K562 (cell line): ENCODE data around the gene LTN1. TPM values are rescaled to one million over a fixed set of nuclear protein-coding genes. Genes with fewer than 3 reads are reported as not detected.

ENCODE experiments used
- ATAC-seq: fragments of 200-7000 bp; cut with Tn5 transposase; 3 replicates; pipeline ENCODE4 v1.9.1; 2020; ENCODE audit warnings: moderate library complexity
- BruUV-seq: library from RNA; stranded (reverse); fragments of 400-500 nt; replicated peaks from 2 replicates; lab custom pipeline; 2021; lab: Mats Ljungman, UMichigan
- CTCF ChIA-PET: fragments of 300-600 bp; formaldehyde crosslinking; extraction: SDS; loops from one replicate; lab custom pipeline; 2021; ENCODE audit warnings: low intra/inter-chr PET ratio; lab: Yijun Ruan, JAX
- POLR2A ChIA-PET: fragments of 300-600, 350-650 bp; sonication (Branson Sonifier 250); formaldehyde crosslinking; extraction: SDS; loops from one replicate; lab custom pipeline; 2021; ENCODE audit warnings: antibody characterized with exemption, inconsistent platforms; lab: Yijun Ruan, JAX
- DNase-seq, 4 experiments: peaks; one replicate each; pipeline versions ENCODE4 v3.0.0 to v3.0.0-alpha.2; 2011 to 2018; ENCODE audit warnings: low spot score in 3 of 4, mixed read lengths in 3 of 4; ENCODE audit errors: extremely low read depth in 1 of 4
- FAIRE-seq: peaks from 2 replicates; lab custom pipeline; 2011; peaks lifted over from hg19 to GRCh38; lab: Jason Lieb, UNC
- H2AFZ ChIP-seq: 2 replicates; pipeline ENCODE4 v1.6.0; 2011; ENCODE audit warnings: low read depth, low read length, control low read depth, inconsistent platforms
- H3K27ac ChIP-seq: fragments of 200-600 bp; 3 replicates; pipeline ENCODE4 v1.8.0; 2011; ENCODE audit warnings: low read depth, mild to moderate bottlenecking, control low read depth, inconsistent platforms, low read length, moderate library complexity, mixed read lengths; ENCODE audit errors: extremely low read depth
- H3K27me3 ChIP-seq, 2 experiments: fragments of 300-600 bp in 1 of 2; 2 replicates in 1 of 2; 3 replicates in 1 of 2; pipeline versions ENCODE4 v1.6.0 to v1.8.0; 2011; ENCODE audit warnings: inconsistent platforms in 2 of 2, low read length in 2 of 2, mild to moderate bottlenecking in 1 of 2, mixed read lengths in 1 of 2, moderate library complexity in 1 of 2; ENCODE audit not compliant: control insufficient read depth in 2 of 2, insufficient read depth in 2 of 2
- H3K36me3 ChIP-seq: fragments of 300-600 bp; 3 replicates; pipeline ENCODE4 v1.8.0; 2011; ENCODE audit warnings: mild to moderate bottlenecking, low read length, inconsistent platforms; ENCODE audit not compliant: control insufficient read depth, insufficient read depth
- H3K4me1 ChIP-seq, 2 experiments: fragments of 200-600 bp in 1 of 2; replicated peaks in 1 of 2; 2 replicates in 1 of 2; 3 replicates in 1 of 2; pipeline versions ENCODE4 v1.5.1 to v1.8.0; 2011; ENCODE audit warnings: inconsistent platforms in 2 of 2, low read length in 2 of 2, mild to moderate bottlenecking in 1 of 2, mixed read lengths in 1 of 2, moderate library complexity in 1 of 2; ENCODE audit not compliant: control insufficient read depth in 2 of 2, insufficient read depth in 2 of 2
- H3K4me2 ChIP-seq: 2 replicates; pipeline ENCODE4 v1.6.1; 2011; ENCODE audit warnings: low read length, control low read depth, inconsistent platforms, mixed read lengths; ENCODE audit not compliant: insufficient read depth
- H3K4me3 ChIP-seq: fragments of 200-600 bp; sonication (generic), shearing (Covaris generic); 2 replicates; pipeline ENCODE4 v1.5.1; 2016; ENCODE audit warnings: control low read depth, inconsistent platforms
- H3K79me2 ChIP-seq: fragments of 200-600 bp; 3 replicates; pipeline ENCODE4 v1.8.0; 2011; ENCODE audit warnings: low read length, inconsistent platforms; ENCODE audit not compliant: control insufficient read depth, insufficient read depth
- H3K9ac ChIP-seq, 2 experiments: 2 replicates each; pipeline versions ENCODE4 v1.6.0 to v1.6.1; 2011; ENCODE audit warnings: low read depth in 2 of 2, low read length in 2 of 2, control low read depth in 1 of 2, inconsistent platforms in 1 of 2, mild to moderate bottlenecking in 1 of 2, mixed read lengths in 1 of 2; ENCODE audit not compliant: insufficient read depth in 1 of 2
- H3K9me1 ChIP-seq: one replicate; pipeline ENCODE4 v1.6.0; 2011; ENCODE audit warnings: inconsistent platforms, mild to moderate bottlenecking, low read length, moderate library complexity; ENCODE audit not compliant: control insufficient read depth, insufficient read depth
- H3K9me3 ChIP-seq: replicated peaks from 2 replicates; pipeline ENCODE4 v1.5.1; 2011; ENCODE audit warnings: low read depth, low read length, inconsistent platforms; ENCODE audit not compliant: control insufficient read depth, insufficient read depth
- H4K20me1 ChIP-seq: replicated peaks from 2 replicates; pipeline ENCODE4 v1.6.1; 2011; ENCODE audit warnings: low read length, inconsistent platforms, mixed read lengths; ENCODE audit not compliant: control insufficient read depth, insufficient read depth
- C11orf30 ChIP-seq: fragments of 450-650 bp; IDR thresholded peaks from 2 replicates; pipeline ENCODE4 v1.6.1; 2016; ENCODE audit warnings: low read depth, mild to moderate bottlenecking
- KAT2B ChIP-seq: IDR thresholded peaks from one replicate; pipeline ENCODE4 v1.6.1; 2012; ENCODE audit warnings: low read depth, mild to moderate bottlenecking, control low read depth, inconsistent platforms, low read length, moderate library complexity
- MAFF ChIP-seq: IDR thresholded peaks from 2 replicates; pipeline ENCODE4 v1.6.1; 2012; ENCODE audit warnings: low read length, improper control_type of control experiment
- MAFG ChIP-seq: fragments of 450-650 bp; conservative IDR thresholded peaks from 2 replicates; pipeline ENCODE4 v1.6.1; 2016; ENCODE audit warnings: missing genetic modification characterization, missing compliant biosample characterization
- NRF1 ChIP-seq, 2 experiments: fragments of 450-650 bp; IDR thresholded peaks in 1 of 2; conservative IDR thresholded peaks in 1 of 2; 2 replicates each; pipeline ENCODE4 v1.6.1; 2014; ENCODE audit warnings: mild to moderate bottlenecking in 2 of 2
- PPARD ChIP-seq: fragments of 250-450 bp; sonication (Bioruptor Pico); IDR thresholded peaks from 2 replicates; pipeline ENCODE4 v1.8.0; 2022; ENCODE audit warnings: inconsistent platforms, mild to moderate bottlenecking, moderate library complexity
- RB1 ChIP-seq: fragments of 450-650 bp; IDR thresholded peaks from 2 replicates; pipeline ENCODE4 v1.6.1; 2017; ENCODE audit warnings: low read depth, mild to moderate bottlenecking
- SMAD1 ChIP-seq: fragments of 150-350 bp; IDR thresholded peaks from 2 replicates; pipeline ENCODE4 v1.6.1; 2014; ENCODE audit warnings: low read length, low read depth; ENCODE audit not compliant: partially characterized antibody
- SRSF9 ChIP-seq: fragments of 200-400 bp; formaldehyde crosslinking; IDR thresholded peaks from 2 replicates; pipeline ENCODE4 v1.6.1; 2017; ENCODE audit warnings: low read depth, low read length, borderline replicate concordance
- TSC22D4 ChIP-seq: fragments of 450-650 bp; IDR thresholded peaks from 2 replicates; pipeline ENCODE4 v1.6.1; 2016; ENCODE audit warnings: missing genetic modification characterization, missing biosample characterization, control low read depth
- ZBTB7A ChIP-seq: IDR thresholded peaks from 2 replicates; pipeline ENCODE4 v1.6.1; 2011; ENCODE audit warnings: low read depth, mild to moderate bottlenecking, low read length, moderate library complexity, borderline replicate concordance; ENCODE audit not compliant: control insufficient read depth
- ZNF316 ChIP-seq: fragments of 450-650 bp; IDR thresholded peaks from 2 replicates; pipeline ENCODE4 v1.6.1; 2016
- ZNF347 ChIP-seq: fragments of 450-650 bp; formaldehyde crosslinking; IDR thresholded peaks from 2 replicates; pipeline ENCODE4 v1.4.0; 2020; ENCODE audit warnings: low read depth, mild to moderate bottlenecking, moderate library complexity
- ZNF431 ChIP-seq: sonication (generic); formaldehyde crosslinking; IDR thresholded peaks from 2 replicates; pipeline ENCODE4 v1.8.0; 2022; ENCODE audit warnings: mild to moderate bottlenecking, missing genetic modification reagents
- ZNF592 ChIP-seq: fragments of 450-650 bp; IDR thresholded peaks from 2 replicates; pipeline ENCODE4 v1.6.1; 2017; ENCODE audit warnings: antibody characterized with exemption, mild to moderate bottlenecking
- WGBS: fragments of 100-300 bp; shearing (Covaris generic); methylation state at CpG from one replicate; pipeline ENCODE4 v1.1.6; 2016; ENCODE audit warnings: low coverage, mixed read lengths; ENCODE audit not compliant: insufficient coverage; ENCODE audit errors: missing lambda C conversion rate; 5-methylcytosine and 5-hydroxymethylcytosine counted together
- in situ Hi-C: fragments of 300-500 bp; cut with MboI; formaldehyde crosslinking; loops from 4 replicates; pipeline ENCODE4 v1.15.0; 2018; ENCODE audit warnings: inconsistent platforms, mixed read lengths
- intact Hi-C: fragments of 100-400 bp; cut with micrococcal nuclease; formaldehyde crosslinking; loops from 2 replicates; pipeline ENCODE4 v1.14.2; 2022
- polyA plus RNA-seq, 8 experiments: library from polyadenylated mRNA; depleted of rRNA in 4 of 8; stranded (reverse) in 5 of 8; unstranded in 3 of 8; fragments of >200 nt; fragmentation: Nextera tagmentation in 2 of 8; fragmentation: Illumina TruSeq in 1 of 8; extraction: Ambion mirVana in 2 of 8; extraction: Trizol in 1 of 8; gene quantifications; 2 replicates each; pipeline versions ENCODE4 v1.2.1 to v1.2.3, GENCODE V29; 2011 to 2014; ENCODE audit warnings: inconsistent platforms in 1 of 8, missing spikeins in 1 of 8
- total RNA-seq, 7 experiments: library from RNA; depleted of rRNA in 6 of 7; stranded (reverse); fragments of >200 nt in 6 of 7; fragmentation: Illumina TruSeq in 2 of 7; extraction: Trizol in 2 of 7; gene quantifications; 2 replicates each; pipeline versions ENCODE4 v1.2.1 to v1.2.3, GENCODE V29; 2011 to 2021; ENCODE audit warnings: low replicate concordance in 1 of 7
- TF ChIP-seq, protein P1 (sequence below), 3 experiments: IDR thresholded peaks in 2 of 3; conservative IDR thresholded peaks in 1 of 3; 2 replicates each; pipeline ENCODE4 v1.5.1; 2011 to 2012; ENCODE audit warnings: low read length in 3 of 3, mild to moderate bottlenecking in 3 of 3, control low read depth in 2 of 3, improper control_type of control experiment in 1 of 3, inconsistent platforms in 1 of 3, low read depth in 1 of 3, mixed read lengths in 1 of 3, moderate library complexity in 1 of 3; ENCODE audit not compliant: insufficient read depth in 2 of 3

Gene LTN1
- total and polyA plus RNA-seq, 9 of the 15 experiments (the other 6 are each of a cell fraction or from before 2014, with no cell fraction given), result 15.7 to 49.6 (median 28.7) TPM

GRCh38 chr21:29007135-29007534, 14.5 kb upstream of the LTN1 start:
- intact Hi-C loops, result no loop called here
- in situ Hi-C loops, result no loop called here
- H3K4me2 ChIP-seq, result no peak overlapping the region
- peaks cover 11% of the 10 kb centered on the region; the same call in 1 of the 3 replicates for H3K36me3 ChIP-seq
- H3K79me2 ChIP-seq, result peaks cover 10% of the 10 kb centered on the region; the same call in 2 of the 3 replicates
- no peaks in the 10 kb centered on the region for H3K9me3 ChIP-seq
- H2AFZ ChIP-seq, result no peak overlapping the region
- ATAC-seq (no peak), DNase-seq (no peak), FAIRE-seq (no peak)
- TF ChIP-seq ZNF431 (CRISPR knock-in tag) (no peak), ZNF347 (CRISPR knock-in tag) (no peak), KAT2B (no peak), NRF1 (conservative IDR thresholded peaks at IDR 0.05 in 1 of 2, IDR thresholded peaks at IDR 0.05 in 1 of 2) (no peak), PPARD (no peak), C11orf30 (peak; percentile 66), TSC22D4 (no peak), ZBTB7A (no peak), MAFF (peak; percentile 45; the same call in 1 of the 2 replicates), SMAD1 (no peak), SRSF9 (no peak), ZNF592 (no peak), MAFG (tag) (peak; percentile 55), RB1 (no peak), ZNF316 (peak; percentile 82)
- TF ChIP-seq, protein P1, sequence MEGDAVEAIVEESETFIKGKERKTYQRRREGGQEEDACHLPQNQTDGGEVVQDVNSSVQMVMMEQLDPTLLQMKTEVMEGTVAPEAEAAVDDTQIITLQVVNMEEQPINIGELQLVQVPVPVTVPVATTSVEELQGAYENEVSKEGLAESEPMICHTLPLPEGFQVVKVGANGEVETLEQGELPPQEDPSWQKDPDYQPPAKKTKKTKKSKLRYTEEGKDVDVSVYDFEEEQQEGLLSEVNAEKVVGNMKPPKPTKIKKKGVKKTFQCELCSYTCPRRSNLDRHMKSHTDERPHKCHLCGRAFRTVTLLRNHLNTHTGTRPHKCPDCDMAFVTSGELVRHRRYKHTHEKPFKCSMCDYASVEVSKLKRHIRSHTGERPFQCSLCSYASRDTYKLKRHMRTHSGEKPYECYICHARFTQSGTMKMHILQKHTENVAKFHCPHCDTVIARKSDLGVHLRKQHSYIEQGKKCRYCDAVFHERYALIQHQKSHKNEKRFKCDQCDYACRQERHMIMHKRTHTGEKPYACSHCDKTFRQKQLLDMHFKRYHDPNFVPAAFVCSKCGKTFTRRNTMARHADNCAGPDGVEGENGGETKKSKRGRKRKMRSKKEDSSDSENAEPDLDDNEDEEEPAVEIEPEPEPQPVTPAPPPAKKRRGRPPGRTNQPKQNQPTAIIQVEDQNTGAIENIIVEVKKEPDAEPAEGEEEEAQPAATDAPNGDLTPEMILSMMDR (IDR thresholded peaks at IDR 0.05 in 2 of 3, conservative IDR thresholded peaks at IDR 0.05 in 1 of 3; ENCODE audit: insufficient read depth in 2 of 3, low read depth in 1 of 3, low read length in 3 of 3), result no peak
- H3K9me1 ChIP-seq, result no peaks in the 10 kb centered on the region
- H3K27me3 ChIP-seq, result no peaks in the 10 kb centered on the region
- no TSS peak for BruUV-seq
- peaks cover 6 to 18% of the 10 kb centered on the region in 2 experiments; a peak in 3 of 5 replicates for H3K4me1 ChIP-seq
- no peak overlapping the region for H3K27ac ChIP-seq
- POLR2A ChIA-PET, result interaction anchor here (1.5 to 2.8 kb wide), 3 partner anchors 11 to 17 kb away, joined by 4 to 19 read pairs (median 4); partner anchors contain the start of genes LTN1 and USP16
- H3K9ac ChIP-seq, result no peak overlapping the region
- CTCF ChIA-PET, result no interaction called here
- H4K20me1 ChIP-seq, result no peaks in the 10 kb centered on the region
- WGBS, result 61% methylated on average over 3 of the region's 3 CpGs
- H3K4me3 ChIP-seq, result no peak overlapping the region
